IPS-NIHi7 (cell line): ENCODE data around the gene CD180.
A peak's percentile ranks its signal among the peaks of the same experiment; 100 is the strongest.
"Not testable (repeated sequence)": the region's sequence is repeated elsewhere in the genome, so short reads cannot be mapped to it uniquely, and the experiment has no call there.

Source experiments
- DNase-seq: peaks from one replicate; pipeline ENCODE4 v3.0.0; 2012; ENCODE audit warnings: mixed read lengths; ENCODE audit errors: extremely low spot score

Gene CD180

GRCh38 chr5:67188274-67189078 lies 8.1 kb downstream of the CD180 start:
- no peak for DNase-seq

- no peak for DNase-seq
Observed at GRCh38 chr5:67187006-67187715, 9.4 kb downstream of the CD180 start.

GRCh38 chr5:67183859-67184258 lies 12.7 kb downstream of the CD180 start:
- DNase-seq, result no peak

GRCh38 chr5:67182301-67182790 lies 14.3 kb downstream of the CD180 start:
- peak; percentile 84 for DNase-seq

- DNase-seq, result no peak
Observed at GRCh38 chr5:67181648-67182221, 14.9 kb downstream of the CD180 start.

- DNase-seq, result no peak
Observed at GRCh38 chr5:67179697-67180361, 16.8 kb downstream of the CD180 start.

- DNase-seq, result no peak
Observed at GRCh38 chr5:67178966-67179365, 17.6 kb downstream of the CD180 start.

- DNase-seq, result no peak
Observed at GRCh38 chr5:67178085-67178484, 18.5 kb downstream of the CD180 start.

- no peak for DNase-seq
Observed at GRCh38 chr5:67176936-67177335, 19.7 kb downstream of the CD180 start.

- DNase-seq, result no peak
Observed at GRCh38 chr5:67173959-67174358, 22.6 kb downstream of the CD180 start.

GRCh38 chr5:67173351-67173750 lies 23.2 kb downstream of the CD180 start:
- DNase-seq, result not testable (repeated sequence)

- no peak for DNase-seq
Observed at GRCh38 chr5:67170767-67171166, 25.8 kb downstream of the CD180 start.

- no peak for DNase-seq
Observed at GRCh38 chr5:67168069-67168468, 28.5 kb downstream of the CD180 start.

- peak; percentile 57 for DNase-seq
Observed at GRCh38 chr5:67166460-67167285, 29.9 kb downstream of the CD180 start.

GRCh38 chr5:67165526-67166459 lies 30.8 kb downstream of the CD180 start:
- DNase-seq, result peak; percentile 87

GRCh38 chr5:67164856-67165525 lies 31.6 kb downstream of the CD180 start:
- DNase-seq, result no peak

GRCh38 chr5:67163863-67164595 lies 32.6 kb downstream of the CD180 start:
- no peak for DNase-seq

GRCh38 chr5:67163231-67163756 lies 33.3 kb downstream of the CD180 start:
- no peak for DNase-seq

GRCh38 chr5:67161767-67162166 lies 34.8 kb downstream of the CD180 start:
- no peak for DNase-seq
